ENCODE measurements around the gene KRTAP12-2.
A peak's percentile ranks its signal among the peaks of the same experiment; 100 is the strongest.
"Not testable (repeated sequence)": the region's sequence is repeated elsewhere in the genome, so short reads cannot be mapped to it uniquely, and the experiment has no call there.

KRTAP12-2 gene

GRCh38 chr21:44648557-44649311 is 18.0 kb downstream of the KRTAP12-2 start:
- H3K36me3 ChIP-seq, result no peaks in the 10 kb centered on the region
- H3K27ac ChIP-seq, result no peak overlapping the region
- H3K27me3 ChIP-seq (ENCODE audit: insufficient read depth, low read depth, severe bottlenecking), result no peaks in the 10 kb centered on the region
- no peak for TF ChIP-seq CTCF (IDR thresholded peaks at IDR 0.05; ENCODE audit: low read depth, low read length)
- H3K4me3 ChIP-seq (ENCODE audit: low read depth, low read length), result no peak overlapping the region
- H3K9me3 ChIP-seq (ENCODE audit: severe bottlenecking), result peaks cover 14% of the 10 kb centered on the region
- DNase-seq, result no peak

- peaks cover 14% of the 10 kb centered on the region for H3K9me3 ChIP-seq (ENCODE audit: severe bottlenecking)
- no peak for DNase-seq
- H3K27ac ChIP-seq, result no peak overlapping the region
- no peaks in the 10 kb centered on the region for H3K27me3 ChIP-seq (ENCODE audit: insufficient read depth, low read depth, severe bottlenecking)
- H3K4me3 ChIP-seq (ENCODE audit: low read depth, low read length), result no peak overlapping the region
- H3K36me3 ChIP-seq, result no peaks in the 10 kb centered on the region
- TF ChIP-seq CTCF (IDR thresholded peaks at IDR 0.05; ENCODE audit: low read depth, low read length), result no peak
These were observed 19.5 kb downstream of the KRTAP12-2 start for GRCh38 chr21:44647222-44647552.

GRCh38 chr21:44646366-44647221 is 20.1 kb downstream of the KRTAP12-2 start, which contains the start of gene KRTAP10-11:
Gene KRTAP10-11 (plus strand): TSS chr21:44646414. CDS start chr21:44646459, 45 bp downstream.
- H3K36me3 ChIP-seq; DNase-seq; H3K27me3 ChIP-seq (ENCODE audit: insufficient read depth, low read depth, severe bottlenecking); H3K27ac ChIP-seq; H3K4me3 ChIP-seq (ENCODE audit: low read depth, low read length): not testable (repeated sequence)
- H3K9me3 ChIP-seq (ENCODE audit: severe bottlenecking), result peaks cover 14% of the 10 kb centered on the region
- 0 out of 2 replicates have a peak, but pooled peaks have one; percentile 4 for TF ChIP-seq CTCF (IDR thresholded peaks at IDR 0.05; ENCODE audit: low read depth, low read length)

- no peak for TF ChIP-seq CTCF (IDR thresholded peaks at IDR 0.05; ENCODE audit: low read depth, low read length)
- no peak for DNase-seq
- H3K4me3 ChIP-seq (ENCODE audit: low read depth, low read length), result no peak overlapping the region
- no peaks in the 10 kb centered on the region for H3K27me3 ChIP-seq (ENCODE audit: insufficient read depth, low read depth, severe bottlenecking)
- no peaks in the 10 kb centered on the region for H3K36me3 ChIP-seq
- peaks cover 29% of the 10 kb centered on the region for H3K9me3 ChIP-seq (ENCODE audit: severe bottlenecking)
- no peak overlapping the region for H3K27ac ChIP-seq
These were observed 21.8 kb downstream of the KRTAP12-2 start for GRCh38 chr21:44644878-44645277.

GRCh38 chr21:44643741-44644310 is 22.9 kb downstream of the KRTAP12-2 start:
- no peak for TF ChIP-seq CTCF (IDR thresholded peaks at IDR 0.05; ENCODE audit: low read depth, low read length)
- peak overlapping the region; percentile 46 for H3K27ac ChIP-seq
- H3K4me3 ChIP-seq (ENCODE audit: low read depth, low read length), result 0 out of 2 replicates have a peak overlapping the region, but pooled peaks have one; percentile 9
- H3K27me3 ChIP-seq (ENCODE audit: insufficient read depth, low read depth, severe bottlenecking), result no peaks in the 10 kb centered on the region
- DNase-seq, result peak; percentile 58
- H3K9me3 ChIP-seq (ENCODE audit: severe bottlenecking), result peaks cover 30% of the 10 kb centered on the region
- no peaks in the 10 kb centered on the region for H3K36me3 ChIP-seq
